Measurements from ENCODE around the gene GLYR1. TPM values are rescaled to one million over a fixed set of nuclear protein-coding genes. Genes with fewer than 3 reads are reported as not detected.
A peak's percentile ranks its signal among the peaks of the same experiment; 100 is the strongest.

The GLYR1 gene
- total RNA-seq, 1 experiment from 2014 or later, result 54.7 TPM

DNA sequence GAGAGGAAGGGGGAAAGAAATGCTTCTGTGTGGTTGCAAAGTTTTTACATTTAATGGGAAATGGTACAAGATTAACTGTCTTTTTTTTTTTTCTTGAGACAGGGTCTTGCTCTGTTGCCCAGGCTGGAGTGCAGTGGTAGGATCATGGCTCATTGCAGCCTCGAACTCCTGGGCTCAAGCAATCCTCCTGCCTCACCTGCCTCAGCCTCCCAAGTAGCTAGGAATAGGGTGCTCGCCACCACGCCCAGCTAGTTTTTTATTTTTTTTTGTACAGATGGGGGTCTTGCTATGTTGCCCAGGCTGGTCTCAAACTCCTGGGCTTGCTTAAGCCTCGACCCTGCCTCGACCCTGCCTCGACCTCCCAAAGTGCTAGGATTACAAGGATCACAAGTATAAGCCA lies 40.8 kb downstream of the GLYR1 start:
- no peak for DNase-seq (ENCODE audit: low spot score)

DNA sequence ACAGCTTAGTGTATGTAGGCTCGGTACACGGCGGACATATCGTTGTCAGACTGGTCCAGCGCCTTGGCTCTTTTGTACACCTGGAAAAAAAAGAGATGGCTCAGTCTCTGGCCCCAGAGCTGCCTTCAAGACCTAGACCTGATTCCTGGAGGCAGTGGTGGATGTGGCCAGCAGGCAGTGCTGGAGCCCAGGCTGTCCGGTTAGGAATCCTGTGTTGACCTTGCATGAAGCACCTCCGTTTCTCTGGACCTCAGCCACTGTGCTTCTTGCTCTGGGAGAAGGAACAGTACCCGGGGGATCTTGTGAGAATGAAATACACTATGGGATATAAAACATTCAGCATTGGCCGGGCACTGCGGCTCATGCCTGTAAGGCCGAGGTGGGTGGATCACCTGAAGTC lies 41.9 kb downstream of the GLYR1 start:
- no peak for DNase-seq (ENCODE audit: low spot score)

DNA sequence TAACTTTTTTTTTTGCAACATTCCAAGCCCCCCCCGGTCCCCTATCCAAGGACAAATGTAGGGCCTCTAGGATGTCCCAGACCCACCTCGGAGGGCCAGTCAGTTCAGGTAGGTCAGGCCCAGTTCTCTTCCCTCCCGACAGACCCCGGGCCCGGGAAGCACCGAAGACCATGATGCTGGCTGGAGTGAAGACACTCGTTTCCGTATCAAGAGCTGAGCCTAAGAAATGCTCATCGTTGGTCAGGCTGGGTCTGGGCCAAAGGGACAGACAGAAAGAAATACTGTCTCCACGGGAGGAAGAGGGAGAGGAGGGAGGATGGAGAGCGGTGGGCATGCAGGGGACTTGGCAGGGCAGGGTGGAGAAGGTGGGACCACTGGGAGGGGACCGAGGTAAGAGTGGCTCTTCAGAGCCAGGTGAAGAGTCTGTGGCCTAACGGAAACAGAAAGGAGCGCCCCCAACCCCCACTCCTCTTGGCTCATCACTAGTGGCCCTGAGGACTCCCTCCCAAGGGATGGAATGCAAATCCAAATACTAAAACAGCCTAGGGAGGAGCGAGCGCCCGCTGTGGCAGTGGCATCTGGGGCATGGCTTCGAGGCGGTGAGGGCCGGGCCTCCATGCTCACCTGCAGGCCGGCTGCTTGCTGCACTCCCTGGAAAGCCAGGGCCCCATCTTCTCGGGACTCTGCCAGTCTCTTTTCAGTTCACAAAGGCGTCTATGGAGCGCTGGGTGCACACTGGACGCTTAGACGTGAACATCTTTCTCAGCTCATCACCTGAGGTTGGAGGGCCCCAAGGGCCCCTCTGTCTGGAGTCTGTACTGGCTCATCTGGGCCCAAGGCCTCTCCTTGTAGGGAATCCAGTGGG lies 43.0 kb downstream of the GLYR1 start:
- no peak for DNase-seq (ENCODE audit: low spot score)

DNA sequence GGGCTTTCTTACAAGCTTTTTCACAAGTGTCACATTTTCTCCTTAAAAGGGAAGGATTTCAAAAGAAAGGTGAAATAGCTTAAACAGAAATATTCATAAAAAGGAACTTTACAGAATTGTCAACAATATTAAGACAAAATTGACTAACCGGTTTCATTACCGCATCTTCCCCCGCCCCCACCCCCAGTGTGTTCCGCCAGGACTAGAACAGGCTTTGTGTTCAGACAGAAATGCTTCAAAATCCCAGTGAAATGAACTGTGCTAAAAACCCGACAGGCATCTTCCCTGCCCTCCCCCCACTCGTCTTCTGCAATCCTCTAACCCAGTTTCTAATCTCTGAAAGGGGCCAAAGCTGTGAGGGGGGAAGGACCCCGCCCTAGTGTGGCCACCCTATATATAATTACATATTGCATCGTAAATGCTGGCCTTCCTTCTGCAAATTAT lies 43.7 kb downstream of the GLYR1 start:
- peak; percentile 16 for DNase-seq (ENCODE audit: low spot score)

DNA sequence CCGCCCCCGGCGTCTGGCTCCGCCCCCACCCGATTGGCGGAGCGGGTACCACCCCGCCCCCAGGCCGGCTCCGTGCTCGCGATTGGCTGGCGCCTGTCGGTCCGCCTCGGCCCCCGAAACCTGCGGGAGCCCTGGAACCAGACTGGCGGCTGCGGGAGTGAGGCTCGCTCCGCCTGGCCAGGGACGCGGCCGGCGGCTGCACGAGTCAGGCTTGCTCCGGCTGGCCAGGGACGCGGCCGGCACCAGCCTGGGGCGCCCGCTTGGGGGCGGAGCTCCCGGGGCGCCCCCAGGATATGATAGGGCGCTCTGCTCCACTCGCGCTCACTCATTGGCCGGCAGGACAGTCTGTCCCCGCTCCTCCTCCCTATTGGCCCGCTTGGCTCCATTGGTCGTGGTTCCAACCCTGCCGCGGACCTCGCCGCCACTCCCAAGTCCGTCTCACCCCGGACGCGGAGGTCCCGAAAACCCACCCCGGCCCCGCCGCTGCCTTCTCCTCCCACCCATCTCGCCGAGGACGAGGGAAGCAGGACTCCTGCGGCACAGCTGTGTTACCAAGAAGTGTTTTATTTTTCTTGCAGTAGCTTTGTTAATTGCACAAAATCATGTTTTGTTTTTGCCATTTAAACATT lies 44.3 kb downstream of the GLYR1 start:
- peak; percentile 95 for DNase-seq (ENCODE audit: low spot score)

DNA sequence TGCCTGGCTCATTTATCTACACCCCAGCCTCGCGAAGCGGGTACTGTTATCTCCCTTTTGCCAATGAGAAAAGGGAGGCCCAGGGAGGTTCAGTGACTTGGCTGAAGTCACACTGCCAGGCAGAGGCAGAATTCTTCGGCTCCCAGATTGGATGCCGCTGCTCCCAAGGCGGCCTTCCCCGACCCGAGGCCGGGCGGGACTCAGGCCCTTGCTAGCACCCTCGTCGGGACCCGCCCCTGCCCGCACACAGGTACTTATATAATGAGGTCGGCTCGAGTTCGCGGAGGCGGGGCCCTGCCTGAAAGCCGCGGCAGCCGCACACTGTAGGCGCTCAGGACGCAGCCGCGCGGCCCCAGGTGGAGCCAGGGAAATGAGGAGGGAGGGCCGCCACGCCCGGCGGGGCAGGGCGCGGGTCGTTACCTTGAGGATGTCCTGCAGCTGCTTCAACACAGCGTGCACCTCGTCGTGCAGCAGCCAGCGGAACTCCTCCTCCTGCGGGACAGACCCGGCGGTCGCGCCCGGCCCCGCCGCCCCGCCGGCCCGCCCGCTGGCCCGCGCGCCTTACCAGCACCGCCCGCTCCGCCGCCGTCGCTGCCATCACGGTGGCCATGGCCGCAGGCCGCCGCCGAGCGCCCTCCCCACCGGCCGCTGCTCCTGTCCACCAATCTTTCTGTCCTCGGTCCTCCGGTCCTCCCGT lies 45.0 kb downstream of the GLYR1 start, which contains the start of gene ROGDI:
ROGDI (minus strand) TSS at position 672 of the 697 bp plus-strand sequence; CDS start at position 610, 62 bp downstream.
- DNase-seq (ENCODE audit: low spot score), result peak; percentile 93

DNA sequence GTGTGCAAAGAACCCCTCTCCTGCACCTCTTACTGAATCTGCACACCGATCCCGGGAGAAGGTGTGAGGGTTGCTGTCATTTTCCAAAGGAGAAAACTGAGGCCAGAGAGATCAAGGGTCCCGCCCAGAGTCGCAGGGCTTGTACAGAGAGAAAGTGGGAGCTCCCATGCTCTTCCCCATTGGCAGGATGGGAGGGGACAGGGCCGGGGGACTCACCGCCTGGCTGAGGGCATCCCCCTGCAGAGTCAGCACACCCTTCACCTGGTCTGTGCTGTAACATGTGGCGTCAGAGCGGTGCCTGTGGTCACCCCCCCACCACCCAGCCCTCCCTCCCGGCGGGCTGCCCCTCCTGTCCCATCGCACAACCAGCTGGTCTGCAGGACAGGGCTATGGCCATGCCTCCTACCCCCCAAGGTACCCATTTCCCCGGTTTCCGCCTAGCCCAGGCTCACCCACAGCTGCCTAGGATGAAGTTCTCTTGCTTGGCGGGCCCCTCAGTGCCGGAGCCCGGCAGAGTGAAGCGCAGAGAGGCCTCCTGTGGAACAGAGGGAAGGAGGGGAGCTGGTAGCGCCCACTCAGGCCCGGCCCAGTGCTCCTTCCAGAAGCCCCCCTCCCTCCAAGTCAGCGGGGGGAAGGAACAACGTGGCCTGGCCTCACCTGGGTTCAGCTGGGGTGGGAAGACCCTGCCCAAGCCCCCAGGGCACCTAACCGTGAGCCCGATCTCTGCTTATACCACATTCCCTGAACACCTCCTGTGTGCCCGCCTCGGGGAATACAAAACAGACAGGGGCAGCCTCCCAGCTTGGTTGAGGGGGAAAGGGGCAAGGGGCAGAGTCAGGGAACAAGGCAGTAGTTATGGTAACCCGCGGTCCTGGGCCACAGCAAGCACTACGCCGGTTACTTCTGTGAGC lies 45.8 kb downstream of the GLYR1 start:
- DNase-seq (ENCODE audit: low spot score), result no peak

DNA sequence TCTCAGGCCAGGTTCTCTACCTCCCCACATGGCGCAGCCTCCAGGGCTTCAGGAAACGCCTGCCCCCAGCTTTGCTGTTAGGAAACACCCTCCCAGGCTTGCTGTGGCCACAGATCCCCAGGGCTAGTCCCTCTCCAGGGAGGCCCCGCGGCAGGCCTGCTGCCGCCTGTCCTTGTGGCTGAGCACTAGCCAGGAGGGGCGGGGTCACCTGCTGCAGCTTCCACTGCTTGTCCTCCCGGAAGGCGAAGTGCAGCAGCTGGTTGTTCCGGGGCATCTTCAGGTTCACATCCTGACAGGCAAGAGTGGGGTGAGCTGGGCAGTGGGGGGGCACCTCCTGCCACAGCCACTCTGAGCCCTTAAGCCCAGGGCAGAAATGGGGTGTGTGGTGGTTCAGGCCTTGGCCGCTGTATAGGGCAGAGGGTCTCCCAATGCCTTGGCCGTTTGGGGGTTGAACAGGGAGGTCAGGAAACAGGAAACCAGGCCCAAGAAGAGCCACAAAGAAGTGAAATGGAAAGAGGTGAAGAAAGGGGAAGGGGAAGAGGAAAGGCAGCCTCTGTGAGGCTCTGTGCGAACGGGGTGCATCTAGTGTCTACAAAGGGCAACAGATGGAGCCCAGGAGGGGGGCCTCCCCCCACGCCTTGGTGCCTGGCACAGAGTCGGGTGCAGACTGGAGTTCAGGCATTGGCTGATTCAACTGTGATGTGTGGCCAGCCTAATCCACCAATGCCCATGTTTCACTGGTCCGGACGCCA lies 46.6 kb downstream of the GLYR1 start:
- DNase-seq (ENCODE audit: low spot score), result peak; percentile 38

DNA sequence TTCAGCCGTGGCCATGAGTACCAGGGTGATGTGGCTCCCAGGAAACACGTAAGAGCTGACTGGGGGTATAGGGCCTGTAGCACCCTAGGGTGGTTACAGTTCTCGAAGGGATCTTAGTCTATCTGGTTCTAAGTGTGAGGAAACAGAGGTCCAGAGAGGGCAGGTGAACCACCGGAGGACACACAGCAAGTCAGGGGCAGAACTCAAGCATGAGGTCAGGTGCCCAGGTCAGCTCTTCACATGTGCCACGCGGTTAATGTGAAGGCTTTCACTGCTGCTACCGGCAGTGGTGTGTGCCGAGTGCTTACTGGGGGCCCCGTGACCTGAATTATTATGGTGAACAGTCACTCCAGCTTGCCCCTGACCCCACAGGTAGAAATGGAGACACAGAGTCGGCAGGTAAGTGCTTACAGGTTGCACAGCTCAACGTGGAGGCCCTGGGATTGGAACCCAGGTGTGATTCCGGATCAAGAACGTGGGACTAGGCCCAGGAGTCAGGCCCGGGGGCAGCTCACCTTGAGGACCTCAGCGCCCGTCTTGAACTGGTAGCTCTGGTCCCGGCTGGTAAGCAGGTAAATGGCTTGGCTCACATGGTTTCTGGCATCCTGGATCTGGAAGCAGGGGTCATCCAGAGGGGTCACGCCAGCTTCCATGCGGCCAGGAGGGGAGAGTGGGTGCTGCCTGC lies 47.8 kb downstream of the GLYR1 start:
- no peak for DNase-seq (ENCODE audit: low spot score)

DNA sequence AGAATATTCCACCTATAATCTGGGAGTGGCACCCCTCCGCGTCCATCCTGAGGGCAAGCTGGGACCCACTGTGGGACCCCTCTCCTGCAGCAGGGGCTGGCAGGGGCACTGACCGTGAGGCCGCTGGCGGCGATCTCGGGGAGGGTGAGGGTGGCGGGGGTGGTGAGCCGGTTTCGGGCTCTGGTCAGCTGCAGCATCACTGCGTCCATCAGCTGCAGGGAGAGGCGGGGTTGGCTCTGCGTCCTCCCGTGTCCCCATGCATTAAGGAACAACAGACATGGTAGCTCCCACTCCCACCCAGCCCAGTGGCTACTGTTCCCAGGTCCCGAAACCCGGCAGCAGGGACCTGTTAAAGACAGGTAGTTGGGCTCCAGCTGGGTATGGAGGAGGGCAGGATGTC lies 48.6 kb downstream of the GLYR1 start:
- no peak for DNase-seq (ENCODE audit: low spot score)

DNA sequence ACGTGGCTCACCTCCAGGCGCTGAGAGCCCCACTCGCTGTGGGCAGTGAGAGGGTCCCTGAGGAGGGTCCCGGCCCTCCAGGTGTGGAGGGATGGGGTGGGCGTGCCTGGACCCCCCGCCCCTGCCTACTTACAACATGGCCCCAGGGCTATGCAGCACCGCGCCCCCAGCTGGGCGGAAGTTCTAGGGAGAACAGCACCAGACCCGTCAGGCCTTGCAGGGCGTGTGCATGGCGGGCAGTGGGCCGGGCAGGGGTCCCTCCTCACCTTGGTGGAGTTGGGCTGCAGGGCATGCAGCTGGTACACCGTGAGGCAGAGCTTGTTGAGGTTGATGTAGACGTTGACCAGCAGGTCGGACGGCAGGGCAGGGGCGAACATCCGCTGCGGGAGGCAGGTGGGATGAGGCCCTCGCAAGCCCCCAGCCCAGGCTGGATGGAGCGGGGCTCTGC lies 49.3 kb downstream of the GLYR1 start:
- DNase-seq (ENCODE audit: low spot score), result no peak

DNA sequence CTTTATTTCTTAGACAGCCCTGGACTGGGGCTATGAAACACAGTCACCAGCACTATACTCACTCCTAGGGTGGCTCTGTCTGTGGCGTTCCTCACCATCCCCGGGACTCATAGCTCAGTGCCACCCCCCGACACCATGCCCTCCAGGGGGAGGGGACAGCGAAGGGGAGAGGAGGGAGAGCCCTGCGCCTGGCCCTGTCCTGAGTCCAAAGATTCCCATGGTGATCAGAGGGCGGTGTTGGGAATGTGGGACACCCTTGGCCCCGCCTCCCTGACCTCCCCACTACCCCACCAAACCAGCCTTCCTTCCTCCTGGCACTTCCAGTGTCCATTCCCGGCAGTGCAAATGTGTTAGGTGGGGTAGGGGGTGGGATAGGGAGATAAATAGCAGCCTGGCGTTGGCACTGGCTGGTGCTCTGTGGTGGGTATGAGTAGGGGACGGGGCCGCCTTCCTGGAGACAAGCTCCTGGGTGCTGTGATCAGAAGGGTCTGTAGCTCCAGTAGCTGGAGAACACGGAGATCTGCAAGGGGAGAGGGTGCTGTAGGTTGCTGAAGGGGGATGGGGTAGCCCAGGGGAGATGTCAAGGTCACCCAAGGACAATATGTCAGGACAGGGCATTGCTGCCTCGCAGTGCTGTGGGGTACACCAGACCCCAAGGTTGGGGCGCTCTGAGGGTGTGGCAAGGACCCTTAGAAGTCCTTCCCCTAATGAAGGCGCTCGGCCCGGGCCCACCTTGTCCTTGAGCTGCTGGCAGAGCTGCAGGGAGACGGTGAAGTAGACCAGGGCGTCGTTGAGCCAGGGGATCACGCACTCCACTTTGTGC lies 49.9 kb downstream of the GLYR1 start:
- peak; percentile 65 for DNase-seq (ENCODE audit: low spot score)

DNA sequence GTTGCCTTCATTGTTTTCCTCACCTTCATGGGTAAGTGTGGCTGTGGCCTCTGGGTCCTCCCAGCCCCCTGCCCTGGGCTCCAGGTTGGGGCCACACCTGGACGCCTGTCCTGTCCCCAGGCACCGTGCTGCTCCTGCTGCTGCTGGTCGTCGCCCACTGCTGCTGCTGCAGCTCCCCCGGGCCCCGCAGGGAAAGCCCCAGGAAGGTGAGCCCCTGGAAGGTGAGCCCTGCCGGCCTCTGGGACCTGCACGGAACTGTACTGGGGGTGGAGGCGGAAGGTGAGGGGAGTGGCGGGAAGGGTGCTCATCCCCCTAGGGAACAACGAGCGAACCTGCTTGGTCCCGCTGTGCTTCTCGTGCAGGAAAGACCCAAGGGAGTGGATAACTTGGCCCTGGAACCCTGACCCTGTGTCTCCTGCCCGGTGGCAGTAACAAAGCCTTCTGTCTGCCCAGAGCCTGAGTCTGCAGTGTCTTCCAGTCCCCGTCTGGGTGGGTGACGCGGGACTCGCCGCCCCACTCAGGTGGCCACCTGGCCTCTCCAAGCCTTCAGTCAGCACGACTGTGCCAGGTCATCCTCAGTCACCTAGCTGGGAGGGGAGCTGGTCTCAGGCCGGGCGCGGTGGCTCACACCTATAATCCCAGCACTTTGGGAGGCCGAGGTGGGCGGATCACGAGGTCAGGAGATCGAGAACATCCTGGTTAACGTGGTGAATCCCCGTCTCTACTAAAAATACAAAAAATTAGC lies 51.1 kb downstream of the GLYR1 start:
- peak; percentile 47 for DNase-seq (ENCODE audit: low spot score)

DNA sequence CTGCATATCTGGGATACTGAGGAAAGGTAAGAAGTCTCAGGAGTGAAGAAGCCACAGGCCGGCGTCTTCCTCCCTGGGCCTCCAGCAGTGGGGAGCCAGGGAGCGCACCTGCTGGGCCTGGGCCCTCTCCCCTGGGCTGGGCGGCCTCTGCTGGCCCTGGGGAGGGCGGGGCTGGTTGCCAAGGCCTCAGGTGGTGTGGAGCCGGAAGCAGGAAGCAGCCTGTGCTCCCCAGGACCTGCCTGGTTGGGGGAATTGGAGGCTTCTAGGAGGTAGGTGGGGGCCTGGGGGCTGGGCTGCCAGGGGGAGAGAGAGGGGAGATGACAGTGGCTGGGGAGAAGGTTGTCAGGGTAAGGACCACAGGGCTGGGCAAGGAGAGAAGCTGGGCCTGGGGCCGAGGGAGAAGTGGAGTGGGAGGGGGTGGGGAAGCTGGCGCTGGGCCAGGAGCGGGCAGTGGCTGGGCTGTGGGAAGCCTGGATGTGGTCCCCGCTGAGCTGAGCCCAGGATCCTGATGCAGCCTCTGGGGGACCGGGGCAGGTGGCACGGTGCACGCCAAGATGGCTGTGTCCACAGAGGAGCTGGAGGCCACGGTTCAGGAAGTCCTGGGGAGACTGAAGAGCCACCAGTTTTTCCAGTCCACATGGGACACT lies 51.8 kb downstream of the GLYR1 start, which contains the start of gene SMIM22:
SMIM22 (plus strand) TSS at position 189 of the 647 bp plus-strand sequence; CDS start at position 555, 366 bp downstream.
- peak; percentile 85 for DNase-seq (ENCODE audit: low spot score)

DNA sequence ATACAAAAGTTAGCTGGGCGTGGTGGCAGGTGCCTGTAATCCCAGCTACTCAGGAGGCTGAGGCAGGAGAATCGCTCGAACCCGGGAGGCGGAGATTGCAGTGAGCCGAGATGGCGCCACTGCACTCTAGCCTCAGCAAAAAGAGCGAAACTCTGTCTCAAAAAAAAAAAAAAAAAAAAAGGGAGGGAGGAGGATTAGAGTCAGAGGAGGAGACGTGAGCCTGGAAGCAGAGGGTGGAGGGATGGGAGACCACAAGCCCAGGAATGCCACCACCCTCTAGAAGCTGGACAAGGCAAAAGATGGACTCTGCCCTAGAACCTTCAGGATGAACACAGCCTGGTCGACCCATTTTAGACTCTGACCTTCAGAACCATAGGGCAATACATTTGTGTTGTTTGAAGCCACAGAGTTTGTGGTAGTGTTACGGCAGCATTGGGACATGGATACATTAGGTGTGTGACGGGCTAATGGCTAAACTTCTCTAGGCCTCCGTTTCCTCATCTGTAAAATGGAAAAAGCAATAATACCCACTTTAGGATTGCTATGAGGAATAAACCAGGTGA lies 54.1 kb downstream of the GLYR1 start:
- DNase-seq (ENCODE audit: low spot score), result no peak

DNA sequence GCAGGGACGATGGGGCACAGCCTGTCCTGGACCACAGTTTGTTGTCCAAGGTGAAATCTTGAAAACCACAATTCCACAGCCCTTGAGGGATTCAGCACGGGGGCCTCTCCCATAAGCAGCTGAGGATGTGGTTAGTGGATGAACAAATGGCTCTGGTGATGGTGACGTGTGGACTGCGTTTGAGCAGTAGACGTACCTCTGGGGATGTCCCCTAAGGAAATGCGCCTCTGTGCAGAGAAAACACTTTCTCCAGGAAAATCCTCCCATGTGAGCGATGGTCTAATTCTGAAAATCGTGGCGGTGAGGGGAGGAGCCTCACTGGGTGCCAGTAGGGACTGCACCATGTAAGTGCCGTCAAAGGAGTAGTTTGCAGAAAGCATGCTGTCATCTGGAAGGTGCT lies 56.2 kb downstream of the GLYR1 start:
- no peak for DNase-seq (ENCODE audit: low spot score)

DNA sequence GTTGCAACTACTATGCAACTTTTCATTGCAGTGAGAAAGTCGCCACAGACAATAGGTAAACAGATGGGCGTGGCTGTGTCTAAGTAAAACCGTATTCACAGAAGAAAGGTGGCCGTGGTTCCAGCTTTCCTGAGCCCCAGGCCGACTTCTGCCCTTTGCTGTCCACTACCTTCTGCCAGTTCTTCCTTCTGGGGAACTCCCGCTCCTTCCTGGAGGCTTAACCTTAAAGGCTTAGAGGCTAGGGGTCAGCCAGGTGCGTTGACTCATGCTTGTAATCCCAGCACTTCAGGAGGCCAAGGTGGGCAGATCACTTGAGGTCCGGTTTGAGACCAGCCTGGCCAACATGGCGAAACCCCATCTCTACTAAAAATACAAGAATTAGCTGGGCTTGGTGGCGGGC lies 56.8 kb downstream of the GLYR1 start:
- DNase-seq (ENCODE audit: low spot score), result no peak
